Endothelial cell of umbilical vein (primary cell): ENCODE data around the gene ABTB1. TPM values are rescaled to one million over a fixed set of nuclear protein-coding genes. Genes with fewer than 3 reads are reported as not detected.

Experiments used
- BruUV-seq: library from RNA; stranded (reverse); fragments of 400-500 nt; replicated peaks from 2 replicates; lab custom pipeline; 2021; lab: Mats Ljungman, UMichigan
- CTCF ChIA-PET: fragments of 300-600, 350-600 bp; sonication (Branson Sonifier 250); formaldehyde crosslinking; loops from one replicate; lab custom pipeline; 2021; ENCODE audit warnings: antibody characterized with exemption, inconsistent platforms; lab: Charles Lee
- POLR2A ChIA-PET: fragments of 300-600, 350-600 bp; sonication (Branson Sonifier 250); formaldehyde crosslinking; loops from one replicate; lab custom pipeline; 2021; ENCODE audit warnings: antibody characterized with exemption, inconsistent platforms; lab: Charles Lee
- DNase-seq: peaks from one replicate; pipeline ENCODE4 v3.0.0-alpha.2; 2011; ENCODE audit warnings: low read depth, low spot score
- FAIRE-seq: peaks from 2 replicates; lab custom pipeline; 2011; peaks lifted over from hg19 to GRCh38; lab: Jason Lieb, UNC
- H2AFZ ChIP-seq: 2 replicates; pipeline ENCODE4 v1.6.0; 2012; ENCODE audit warnings: low read depth, low read length, control low read depth, inconsistent platforms
- H3K27ac ChIP-seq: 2 replicates; pipeline ENCODE4 v1.5.1; 2011; ENCODE audit warnings: low read depth, mild to moderate bottlenecking, control low read depth, low read length, moderate library complexity; ENCODE audit not compliant: insufficient read depth
- H3K27me3 ChIP-seq, 2 experiments: 2 replicates each; pipeline versions ENCODE4 v1.6.0 to v1.6.1; 2011; ENCODE audit warnings: low read length in 2 of 2, mixed read lengths in 1 of 2; ENCODE audit not compliant: control insufficient read depth in 2 of 2, insufficient read depth in 2 of 2
- H3K36me3 ChIP-seq, 2 experiments: 2 replicates in 1 of 2; 3 replicates in 1 of 2; pipeline ENCODE4 v1.5.1; 2011; ENCODE audit warnings: low read length in 2 of 2, mild to moderate bottlenecking in 1 of 2, moderate library complexity in 1 of 2; ENCODE audit not compliant: control insufficient read depth in 2 of 2, insufficient read depth in 2 of 2; ENCODE audit errors: extremely low read depth in 1 of 2
- H3K4me1 ChIP-seq: 3 replicates; pipeline ENCODE4 v1.5.1; 2011; ENCODE audit warnings: mild to moderate bottlenecking, low read length; ENCODE audit not compliant: control insufficient read depth, insufficient read depth; ENCODE audit errors: extremely low read depth
- H3K4me2 ChIP-seq: 2 replicates; pipeline ENCODE4 v1.6.1; 2011; ENCODE audit warnings: low read length, control low read depth, mixed read lengths; ENCODE audit not compliant: insufficient read depth
- H3K4me3 ChIP-seq, 3 experiments: fragments of 200-600 bp in 1 of 3; sonication (generic), shearing (Covaris generic) in 1 of 3; replicated peaks in 1 of 3; 2 replicates each; pipeline ENCODE4 v1.5.1; 2011 to 2016; ENCODE audit warnings: control low read depth in 3 of 3, low read length in 3 of 3, mild to moderate bottlenecking in 2 of 3, inconsistent platforms in 1 of 3, low read depth in 1 of 3, moderate library complexity in 1 of 3; ENCODE audit not compliant: insufficient read depth in 1 of 3
- H3K79me2 ChIP-seq: 2 replicates; pipeline ENCODE4 v1.6.0; 2012; ENCODE audit warnings: low read length, inconsistent platforms; ENCODE audit not compliant: control insufficient read depth, insufficient read depth
- H3K9ac ChIP-seq: replicated peaks from 2 replicates; pipeline ENCODE3; 2011; ENCODE audit warnings: low read length, control low read depth; ENCODE audit not compliant: insufficient read depth; ENCODE audit errors: extremely low read depth
- H3K9me1 ChIP-seq: replicated peaks from 3 replicates; pipeline ENCODE4 v1.6.0; 2011; ENCODE audit warnings: mild to moderate bottlenecking, low read length; ENCODE audit not compliant: control insufficient read depth, insufficient read depth; ENCODE audit errors: extremely low read depth
- H3K9me3 ChIP-seq: replicated peaks from 2 replicates; pipeline ENCODE4 v1.5.1; 2012; ENCODE audit warnings: low read length, inconsistent platforms; ENCODE audit not compliant: control insufficient read depth, insufficient read depth
- H4K20me1 ChIP-seq: replicated peaks from 2 replicates; pipeline ENCODE3; 2011; ENCODE audit warnings: mild to moderate bottlenecking, low read length; ENCODE audit not compliant: control insufficient read depth, insufficient read depth; ENCODE audit errors: extremely low read depth
- EZH2 ChIP-seq: IDR thresholded peaks from 2 replicates; pipeline ENCODE4 v1.6.1; 2012; ENCODE audit warnings: borderline replicate concordance, low read depth, mild to moderate bottlenecking, moderate library complexity, low read length, inconsistent platforms; ENCODE audit not compliant: severe bottlenecking
- FOS ChIP-seq: IDR thresholded peaks from 2 replicates; pipeline ENCODE4 v1.6.1; 2011; ENCODE audit warnings: mild to moderate bottlenecking, low read length, moderate library complexity, borderline replicate concordance; ENCODE audit not compliant: insufficient read depth
- GATA2 ChIP-seq: IDR thresholded peaks from 2 replicates; pipeline ENCODE4 v1.7.0; 2011; ENCODE audit warnings: low read depth, mild to moderate bottlenecking, moderate library complexity, mixed read lengths, low read length; ENCODE audit not compliant: insufficient read length, insufficient read depth
- JUN ChIP-seq: IDR thresholded peaks from 2 replicates; pipeline ENCODE4 v1.6.1; 2011; ENCODE audit warnings: borderline replicate concordance, low read depth; ENCODE audit not compliant: insufficient read length, insufficient read depth
- MYC ChIP-seq: IDR thresholded peaks from one replicate; pipeline ENCODE4 v1.6.1; 2011; ENCODE audit warnings: mild to moderate bottlenecking, low read depth, low read length
- POLR2A ChIP-seq: IDR thresholded peaks from 2 replicates; pipeline ENCODE4 v1.6.1; 2012; ENCODE audit warnings: low read depth, mild to moderate bottlenecking, control low read depth, low read length
- POLR2AphosphoS5 ChIP-seq: IDR thresholded peaks from 2 replicates; pipeline ENCODE4 v1.6.1; 2012; ENCODE audit warnings: low read depth, mild to moderate bottlenecking, control low read depth, low read length, moderate library complexity; ENCODE audit not compliant: insufficient read depth
- dilution Hi-C: fragments of 300-500 bp; cut with MboI; formaldehyde crosslinking; loops from one replicate; pipeline ENCODE4 v1.15.0; 2019; ENCODE audit warnings: low sequenced_read_pairs; ENCODE audit not compliant: extremely low pct_ligation_motif_present
- intact Hi-C: fragments of 100-400 bp; cut with micrococcal nuclease; formaldehyde crosslinking; loops from one replicate; pipeline ENCODE4 v1.10.0; 2022
- polyA plus RNA-seq, 4 experiments: library from polyadenylated mRNA; depleted of rRNA in 3 of 4; stranded (reverse) in 3 of 4; unstranded in 1 of 4; fragments of >200 nt; gene quantifications; 2 replicates each; pipeline versions ENCODE4 v1.2.1 to v1.2.3, GENCODE V29; 2011 to 2012; ENCODE audit warnings: missing spikeins in 1 of 4
- total RNA-seq: library from RNA; stranded (reverse); gene quantifications from 2 replicates; pipeline ENCODE4 v1.2.3, GENCODE V29; 2021
- TF ChIP-seq, protein P1 (sequence below): IDR thresholded peaks from 2 replicates; pipeline ENCODE4 v1.6.1; 2011; ENCODE audit not compliant: insufficient read depth, insufficient read length
- TF ChIP-seq, protein P2 (sequence below), 2 donors: IDR thresholded peaks; 1 replicate in 1 of 2; 2 replicates in 1 of 2; pipeline ENCODE4 v1.5.1; 2011; ENCODE audit warnings: low read length in 2 of 2, mild to moderate bottlenecking in 2 of 2, moderate library complexity in 2 of 2, control low read depth in 1 of 2, inconsistent platforms in 1 of 2, low read depth in 1 of 2; ENCODE audit not compliant: insufficient read depth in 1 of 2; ENCODE audit errors: extremely low read depth in 1 of 2

Gene ABTB1
- total and polyA plus RNA-seq, 2 donors (not counting 3 experiments of a cell fraction or from before 2014, with no cell fraction given) = 15.2 to 25.1 TPM

DNA sequence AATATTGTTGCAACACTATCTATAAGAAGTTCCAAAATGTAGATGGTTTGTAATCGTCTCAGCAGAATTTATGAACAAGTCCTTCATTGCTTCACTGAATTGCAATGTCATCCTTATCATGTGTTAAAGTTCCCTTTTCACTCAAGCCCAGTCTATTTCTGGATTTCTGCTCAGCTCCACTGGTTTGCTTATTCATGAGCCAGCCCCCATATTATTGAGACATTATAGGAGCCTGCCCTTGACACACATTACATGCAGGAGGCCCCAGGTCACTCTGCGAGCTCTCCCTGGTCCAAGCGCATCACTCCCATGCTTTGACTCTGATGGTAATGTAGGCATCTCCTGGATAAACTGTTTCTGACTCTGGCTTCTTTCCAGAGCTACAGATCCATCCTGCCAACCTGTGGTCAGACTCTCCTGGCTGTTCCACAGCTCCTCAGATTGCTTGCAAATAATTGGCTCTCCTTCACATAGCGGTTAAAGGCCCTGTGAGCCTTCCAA lies 56.9 kb downstream of the ABTB1 start:
- no peak for FAIRE-seq
- CTCF ChIA-PET = interaction anchor here (1.0 kb wide), 1 partner anchor 32 kb away, joined by 3 read pairs; no protein-coding TSS in a partner anchor
- dilution Hi-C loops = no loop called here
- Histone ChIP-seq H3K9me1 (no peaks in the 10 kb centered on the region), H3K4me1 (peaks cover 10% of the 10 kb centered on the region), H2AFZ (no peak overlapping the region), H3K27me3 (no peaks in the 10 kb centered on the region), H3K9me3 (no peaks in the 10 kb centered on the region), H3K9ac (no peak overlapping the region), H3K36me3 (no peaks in the 10 kb centered on the region), H3K27ac (no peak overlapping the region), H3K79me2 (peaks cover 16% of the 10 kb centered on the region), H3K4me2 (no peak overlapping the region), H4K20me1 (no peaks in the 10 kb centered on the region), H3K4me3 (no peak overlapping the region)
- POLR2A ChIA-PET = no interaction called here
- TF ChIP-seq, protein P1, sequence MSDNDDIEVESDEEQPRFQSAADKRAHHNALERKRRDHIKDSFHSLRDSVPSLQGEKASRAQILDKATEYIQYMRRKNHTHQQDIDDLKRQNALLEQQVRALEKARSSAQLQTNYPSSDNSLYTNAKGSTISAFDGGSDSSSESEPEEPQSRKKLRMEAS = no peak
- TF ChIP-seq JUN (no peak), POLR2A (no peak), POLR2AphosphoS5 (no peak), MYC (no peak), FOS (no peak), EZH2 (no peak), GATA2 (no peak)
- TF ChIP-seq, protein P2, sequence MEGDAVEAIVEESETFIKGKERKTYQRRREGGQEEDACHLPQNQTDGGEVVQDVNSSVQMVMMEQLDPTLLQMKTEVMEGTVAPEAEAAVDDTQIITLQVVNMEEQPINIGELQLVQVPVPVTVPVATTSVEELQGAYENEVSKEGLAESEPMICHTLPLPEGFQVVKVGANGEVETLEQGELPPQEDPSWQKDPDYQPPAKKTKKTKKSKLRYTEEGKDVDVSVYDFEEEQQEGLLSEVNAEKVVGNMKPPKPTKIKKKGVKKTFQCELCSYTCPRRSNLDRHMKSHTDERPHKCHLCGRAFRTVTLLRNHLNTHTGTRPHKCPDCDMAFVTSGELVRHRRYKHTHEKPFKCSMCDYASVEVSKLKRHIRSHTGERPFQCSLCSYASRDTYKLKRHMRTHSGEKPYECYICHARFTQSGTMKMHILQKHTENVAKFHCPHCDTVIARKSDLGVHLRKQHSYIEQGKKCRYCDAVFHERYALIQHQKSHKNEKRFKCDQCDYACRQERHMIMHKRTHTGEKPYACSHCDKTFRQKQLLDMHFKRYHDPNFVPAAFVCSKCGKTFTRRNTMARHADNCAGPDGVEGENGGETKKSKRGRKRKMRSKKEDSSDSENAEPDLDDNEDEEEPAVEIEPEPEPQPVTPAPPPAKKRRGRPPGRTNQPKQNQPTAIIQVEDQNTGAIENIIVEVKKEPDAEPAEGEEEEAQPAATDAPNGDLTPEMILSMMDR (IDR thresholded peaks at IDR 0.05; ENCODE audit: extremely low read depth in 1 of 2, insufficient read depth in 1 of 2, low read depth in 1 of 2, low read length in 2 of 2) = no peak
- no peak for DNase-seq
- no TSS peak for BruUV-seq
- intact Hi-C loops = no loop called here
